Measurements from ENCODE around the gene HOXB1.
A peak's percentile ranks its signal among the peaks of the same experiment; 100 is the strongest.

The HOXB1 gene

DNA sequence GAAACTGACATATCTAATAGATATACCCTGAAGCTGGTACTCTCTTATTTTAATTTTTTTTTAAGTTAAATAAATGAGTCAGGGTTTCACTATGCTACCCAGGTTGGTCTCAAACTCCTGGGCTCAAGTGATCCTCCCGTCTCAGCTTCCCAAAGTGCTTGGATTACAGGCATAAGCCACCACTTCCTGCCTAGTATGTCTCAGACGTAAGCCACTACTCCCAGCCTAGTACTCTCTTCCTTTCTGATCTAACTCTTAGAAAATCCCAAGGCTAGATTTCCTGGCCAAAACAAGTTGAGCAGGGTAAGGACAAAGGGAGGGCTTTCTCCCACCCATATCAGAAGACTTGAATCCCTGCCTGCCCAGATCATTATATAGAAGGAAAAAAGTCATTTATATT is 33.7 kb downstream of the HOXB1 start:
- H3K4me3 ChIP-seq (ENCODE audit: low read depth in 1 of 2, low read length in 2 of 2), result no peak overlapping the region
- no peak overlapping the region for H3K27ac ChIP-seq (ENCODE audit: low read length)
- H3K27me3 ChIP-seq (ENCODE audit: low read depth, low read length), result no peaks in the 10 kb centered on the region
- H3K9me3 ChIP-seq (ENCODE audit: control insufficient read depth in 1 of 2, low read length in 2 of 2), result no peaks in the 10 kb centered on the region
- H3K36me3 ChIP-seq (ENCODE audit: control insufficient read depth in 1 of 2, insufficient read depth in 2 of 2, low read length in 2 of 2), result no peaks in the 10 kb centered on the region
- peaks cover 7 to 32% of the 10 kb centered on the region in 2 donors for H3K4me1 ChIP-seq (ENCODE audit: control insufficient read depth in 1 of 2, insufficient read depth in 2 of 2, low read length in 2 of 2)

DNA sequence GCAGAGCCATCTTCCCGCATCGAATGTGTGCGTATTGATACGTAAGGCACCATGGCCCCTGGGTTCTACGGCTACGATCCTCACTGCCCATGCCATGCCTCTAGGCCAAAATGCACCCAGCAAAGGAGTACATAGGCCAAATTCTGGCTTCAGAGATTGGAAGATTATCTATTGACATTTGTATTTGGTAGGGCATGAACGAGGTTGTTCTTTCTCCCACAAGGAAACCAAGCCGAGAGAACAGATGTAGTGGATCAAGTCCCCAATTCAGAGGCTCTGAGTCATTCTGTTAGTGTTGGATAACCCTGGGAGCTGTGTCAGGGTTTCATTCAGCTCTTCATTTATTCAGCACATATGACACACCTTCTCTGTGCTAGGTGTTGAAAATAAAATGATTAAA is 36.5 kb downstream of the HOXB1 start:
- H3K4me3 ChIP-seq (ENCODE audit: low read depth in 1 of 2, low read length in 2 of 2), result no peak overlapping the region

GRCh38 chr17:48492401-48493298 is 38.2 kb downstream of the HOXB1 start:
- Histone ChIP-seq H3K27me3 (ENCODE audit: low read depth, low read length) (no peaks in the 10 kb centered on the region), H3K27ac (ENCODE audit: low read length) (no peak overlapping the region), H3K9me3 (ENCODE audit: control insufficient read depth in 1 of 2, low read length in 2 of 2) (no peaks in the 10 kb centered on the region), H3K4me3 (ENCODE audit: low read depth in 1 of 2, low read length in 2 of 2) (peak overlapping the region; percentile 49), H3K4me1 (ENCODE audit: control insufficient read depth in 1 of 2, insufficient read depth in 2 of 2, low read length in 2 of 2) (peaks cover 4 to 13% of the 10 kb centered on the region in 2 donors), H3K36me3 (ENCODE audit: control insufficient read depth in 1 of 2, insufficient read depth in 2 of 2, low read length in 2 of 2) (no peaks in the 10 kb centered on the region)

More for the DNA sequence above, 36.5 kb downstream of the HOXB1 start:
- H3K27me3 ChIP-seq (ENCODE audit: low read depth, low read length), result no peaks in the 10 kb centered on the region
- no peaks in the 10 kb centered on the region for H3K9me3 ChIP-seq (ENCODE audit: control insufficient read depth in 1 of 2, low read length in 2 of 2)
- H3K4me1 ChIP-seq (ENCODE audit: control insufficient read depth in 1 of 2, insufficient read depth in 2 of 2, low read length in 2 of 2), result peaks cover 4 to 21% of the 10 kb centered on the region in 2 donors
- peak overlapping the region; percentile 23 for H3K27ac ChIP-seq (ENCODE audit: low read length)
- no peaks in the 10 kb centered on the region for H3K36me3 ChIP-seq (ENCODE audit: control insufficient read depth in 1 of 2, insufficient read depth in 2 of 2, low read length in 2 of 2)

- Histone ChIP-seq H3K27me3 (ENCODE audit: low read depth, low read length) (no peaks in the 10 kb centered on the region), H3K9me3 (ENCODE audit: control insufficient read depth in 1 of 2, low read length in 2 of 2) (no peaks in the 10 kb centered on the region), H3K27ac (ENCODE audit: low read length) (no peak overlapping the region), H3K36me3 (ENCODE audit: control insufficient read depth in 1 of 2, insufficient read depth in 2 of 2, low read length in 2 of 2) (no peaks in the 10 kb centered on the region), H3K4me3 (ENCODE audit: low read depth in 1 of 2, low read length in 2 of 2) (no peak overlapping the region), H3K4me1 (ENCODE audit: control insufficient read depth in 1 of 2, insufficient read depth in 2 of 2, low read length in 2 of 2) (peaks cover 4 to 13% of the 10 kb centered on the region in 2 donors)
Measured at GRCh38 chr17:48491527-48492273, 39.1 kb downstream of the HOXB1 start.

- Histone ChIP-seq H3K27me3 (ENCODE audit: low read depth, low read length) (no peaks in the 10 kb centered on the region), H3K36me3 (ENCODE audit: control insufficient read depth in 1 of 2, insufficient read depth in 2 of 2, low read length in 2 of 2) (no peaks in the 10 kb centered on the region), H3K4me3 (ENCODE audit: low read depth in 1 of 2, low read length in 2 of 2) (no peak overlapping the region), H3K27ac (ENCODE audit: low read length) (no peak overlapping the region), H3K4me1 (ENCODE audit: control insufficient read depth in 1 of 2, insufficient read depth in 2 of 2, low read length in 2 of 2) (peaks cover 4 to 13% of the 10 kb centered on the region in 2 donors), H3K9me3 (ENCODE audit: control insufficient read depth in 1 of 2, low read length in 2 of 2) (no peaks in the 10 kb centered on the region)
Measured at GRCh38 chr17:48490451-48490892, 40.3 kb downstream of the HOXB1 start.

GRCh38 chr17:48489781-48490180 is 41.0 kb downstream of the HOXB1 start:
- no peaks in the 10 kb centered on the region for H3K36me3 ChIP-seq (ENCODE audit: control insufficient read depth in 1 of 2, insufficient read depth in 2 of 2, low read length in 2 of 2)
- no peaks in the 10 kb centered on the region for H3K27me3 ChIP-seq (ENCODE audit: low read depth, low read length)
- H3K4me1 ChIP-seq (ENCODE audit: control insufficient read depth in 1 of 2, insufficient read depth in 2 of 2, low read length in 2 of 2), result peaks cover 4 to 13% of the 10 kb centered on the region in 2 donors
- H3K4me3 ChIP-seq (ENCODE audit: low read depth in 1 of 2, low read length in 2 of 2), result no peak overlapping the region
- no peak overlapping the region for H3K27ac ChIP-seq (ENCODE audit: low read length)
- H3K9me3 ChIP-seq (ENCODE audit: control insufficient read depth in 1 of 2, low read length in 2 of 2), result no peaks in the 10 kb centered on the region

DNA sequence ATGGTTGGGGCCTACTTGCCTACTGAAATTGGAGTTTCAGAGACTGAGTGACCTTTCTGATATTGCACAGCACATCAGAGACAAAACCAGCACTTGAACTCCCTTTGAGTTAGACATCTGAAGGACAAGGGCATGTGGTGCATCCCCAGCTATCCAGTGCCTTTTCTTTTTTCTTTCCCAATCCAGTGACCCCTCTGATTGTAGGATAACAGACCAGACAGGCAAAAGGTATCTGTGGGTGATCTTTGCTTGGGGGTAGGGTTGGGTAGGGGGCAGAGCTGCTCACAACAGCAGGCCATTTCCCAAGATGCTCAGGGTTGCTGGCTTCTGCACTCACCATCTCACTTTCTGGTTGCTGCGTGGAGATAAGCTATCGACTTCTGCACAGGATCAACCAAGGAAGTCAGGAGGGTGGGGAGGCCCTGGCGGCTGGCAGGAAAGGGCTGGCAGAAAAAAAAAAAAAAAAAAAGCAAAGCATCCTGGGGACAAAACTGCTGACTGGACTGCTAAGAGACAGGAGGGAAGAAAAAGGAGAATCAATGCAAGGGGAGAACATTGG is 42.2 kb downstream of the HOXB1 start:
- H3K27me3 ChIP-seq (ENCODE audit: low read depth, low read length), result no peaks in the 10 kb centered on the region
- no peak overlapping the region for H3K27ac ChIP-seq (ENCODE audit: low read length)
- no peak overlapping the region for H3K4me3 ChIP-seq (ENCODE audit: low read depth in 1 of 2, low read length in 2 of 2)
- no peaks in the 10 kb centered on the region for H3K36me3 ChIP-seq (ENCODE audit: control insufficient read depth in 1 of 2, insufficient read depth in 2 of 2, low read length in 2 of 2)
- peaks cover 0 to 22% of the 10 kb centered on the region in 2 donors for H3K4me1 ChIP-seq (ENCODE audit: control insufficient read depth in 1 of 2, insufficient read depth in 2 of 2, low read length in 2 of 2)
- H3K9me3 ChIP-seq (ENCODE audit: control insufficient read depth in 1 of 2, low read length in 2 of 2), result no peaks in the 10 kb centered on the region

DNA sequence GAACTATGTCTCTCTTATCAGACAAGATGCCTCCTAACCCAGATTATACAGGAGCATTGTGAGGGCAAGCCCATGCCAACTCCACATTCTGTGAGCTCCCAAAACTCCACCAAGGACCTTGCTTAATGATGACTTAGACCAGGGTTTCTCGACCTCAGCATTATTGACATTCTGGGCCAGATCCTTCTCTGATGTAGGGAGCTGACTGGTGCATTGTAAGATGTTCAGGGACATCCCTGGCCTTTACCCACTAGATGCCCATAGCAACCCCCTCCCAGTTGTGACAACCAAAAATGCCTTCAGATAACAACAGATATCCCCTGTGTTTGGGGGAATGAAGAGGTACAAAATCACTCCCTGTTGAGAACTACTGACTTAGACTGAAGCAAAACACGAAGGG is 43.6 kb downstream of the HOXB1 start:
- peaks cover 0 to 9% of the 10 kb centered on the region in 2 donors for H3K4me1 ChIP-seq (ENCODE audit: control insufficient read depth in 1 of 2, insufficient read depth in 2 of 2, low read length in 2 of 2)
- H3K4me3 ChIP-seq (ENCODE audit: low read depth in 1 of 2, low read length in 2 of 2), result no peak overlapping the region
- no peaks in the 10 kb centered on the region for H3K27me3 ChIP-seq (ENCODE audit: low read depth, low read length)

GRCh38 chr17:48486557-48486956 is 44.3 kb downstream of the HOXB1 start:
- Histone ChIP-seq H3K4me3 (ENCODE audit: low read depth in 1 of 2, low read length in 2 of 2) (no peak overlapping the region), H3K27ac (ENCODE audit: low read length) (no peak overlapping the region), H3K27me3 (ENCODE audit: low read depth, low read length) (no peaks in the 10 kb centered on the region), H3K4me1 (ENCODE audit: control insufficient read depth in 1 of 2, insufficient read depth in 2 of 2, low read length in 2 of 2) (peaks cover 0 to 9% of the 10 kb centered on the region in 2 donors), H3K36me3 (ENCODE audit: control insufficient read depth in 1 of 2, insufficient read depth in 2 of 2, low read length in 2 of 2) (no peaks in the 10 kb centered on the region), H3K9me3 (ENCODE audit: control insufficient read depth in 1 of 2, low read length in 2 of 2) (no peaks in the 10 kb centered on the region)

More for the DNA sequence above, 43.6 kb downstream of the HOXB1 start:
- Histone ChIP-seq H3K27ac (ENCODE audit: low read length) (no peak overlapping the region), H3K36me3 (ENCODE audit: control insufficient read depth in 1 of 2, insufficient read depth in 2 of 2, low read length in 2 of 2) (no peaks in the 10 kb centered on the region), H3K9me3 (ENCODE audit: control insufficient read depth in 1 of 2, low read length in 2 of 2) (no peaks in the 10 kb centered on the region)

- no peak overlapping the region for H3K4me3 ChIP-seq (ENCODE audit: low read depth in 1 of 2, low read length in 2 of 2)
- no peaks in the 10 kb centered on the region for H3K9me3 ChIP-seq (ENCODE audit: control insufficient read depth in 1 of 2, low read length in 2 of 2)
- no peaks in the 10 kb centered on the region for H3K36me3 ChIP-seq (ENCODE audit: control insufficient read depth in 1 of 2, insufficient read depth in 2 of 2, low read length in 2 of 2)
- H3K4me1 ChIP-seq (ENCODE audit: control insufficient read depth in 1 of 2, insufficient read depth in 2 of 2, low read length in 2 of 2), result peaks cover 0 to 9% of the 10 kb centered on the region in 2 donors
- no peaks in the 10 kb centered on the region for H3K27me3 ChIP-seq (ENCODE audit: low read depth, low read length)
- H3K27ac ChIP-seq (ENCODE audit: low read length), result no peak overlapping the region
Measured at GRCh38 chr17:48484850-48485249, 46.0 kb downstream of the HOXB1 start.

DNA sequence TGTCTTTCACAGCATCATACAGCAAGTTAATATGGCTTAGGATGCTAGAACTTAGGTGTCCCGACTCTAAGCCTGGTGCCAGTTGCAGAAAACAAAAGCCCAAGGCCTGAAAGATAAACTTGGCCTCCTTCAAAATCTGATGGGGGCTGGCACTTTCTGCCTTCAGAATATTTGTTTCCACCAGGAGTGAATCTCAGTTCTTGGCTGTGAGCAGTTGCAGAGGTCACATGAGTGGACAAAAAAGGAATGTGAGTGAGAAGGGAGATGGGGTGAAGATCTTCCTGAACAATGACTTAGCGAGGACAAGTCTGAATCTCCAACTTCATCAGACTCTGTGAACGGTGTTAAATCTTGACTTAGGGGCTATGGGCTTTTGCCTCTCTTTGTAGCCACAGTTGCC is 46.6 kb downstream of the HOXB1 start:
- H3K27ac ChIP-seq (ENCODE audit: low read length), result peak overlapping the region; percentile 57
- no peaks in the 10 kb centered on the region for H3K27me3 ChIP-seq (ENCODE audit: low read depth, low read length)
- H3K4me1 ChIP-seq (ENCODE audit: control insufficient read depth in 1 of 2, insufficient read depth in 2 of 2, low read length in 2 of 2), result peaks cover 0 to 9% of the 10 kb centered on the region in 2 donors

More for the DNA sequence above, 46.6 kb downstream of the HOXB1 start:
- no peaks in the 10 kb centered on the region for H3K36me3 ChIP-seq (ENCODE audit: control insufficient read depth in 1 of 2, insufficient read depth in 2 of 2, low read length in 2 of 2)
- no peak overlapping the region for H3K4me3 ChIP-seq (ENCODE audit: low read depth in 1 of 2, low read length in 2 of 2)
- no peaks in the 10 kb centered on the region for H3K9me3 ChIP-seq (ENCODE audit: control insufficient read depth in 1 of 2, low read length in 2 of 2)
